Neural cell (in vitro differentiated cells): ENCODE measurements around the gene FBXW2. TPM values are rescaled to one million over a fixed set of nuclear protein-coding genes. Genes with fewer than 3 reads are reported as not detected.

Experiments
- H2AFZ ChIP-seq: fragments of 200-600, 300-800 bp; sonication (generic), shearing (Covaris generic); 2 replicates; pipeline ENCODE4 v1.6.0; 2014; ENCODE audit warnings: low read depth, mild to moderate bottlenecking, antibody characterized with exemption, low read length, moderate library complexity
- H3F3A ChIP-seq: fragments of 200-600 bp; shearing (Covaris generic); 2 replicates; pipeline ENCODE4 v1.6.1; 2016; ENCODE audit warnings: mild to moderate bottlenecking, moderate library complexity, mixed read lengths, antibody characterized with exemption, low read length; ENCODE audit not compliant: insufficient read depth, poor library complexity, severe bottlenecking
- H3K27ac ChIP-seq: fragments of 200-600, 300-800 bp; sonication (generic), shearing (Covaris generic); 2 replicates; pipeline ENCODE4 v1.5.1; 2014; ENCODE audit warnings: mild to moderate bottlenecking, low read length, moderate library complexity
- H3K27me3 ChIP-seq: fragments of 300-800, 200-600 bp; sonication (generic), shearing (Covaris generic); 2 replicates; pipeline ENCODE4 v1.6.0; 2014; ENCODE audit warnings: mild to moderate bottlenecking, low read depth, low read length, moderate library complexity; ENCODE audit not compliant: insufficient read depth
- H3K36me3 ChIP-seq: fragments of 300-800, 200-600 bp; sonication (generic), shearing (Covaris generic); 2 replicates; pipeline ENCODE4 v1.5.1; 2014; ENCODE audit warnings: mild to moderate bottlenecking, antibody characterized with exemption, low read length, moderate library complexity; ENCODE audit not compliant: insufficient read depth
- H3K4me2 ChIP-seq: fragments of 300-800, 200-600 bp; sonication (generic), shearing (Covaris generic); 2 replicates; pipeline ENCODE4 v1.6.0; 2014; ENCODE audit warnings: mild to moderate bottlenecking, low read length
- H3K4me3 ChIP-seq: fragments of 300-800, 200-600 bp; sonication (generic), shearing (Covaris generic); 2 replicates; pipeline ENCODE4 v1.5.1; 2014; ENCODE audit warnings: mild to moderate bottlenecking, low read length, moderate library complexity
- H3K79me2 ChIP-seq: fragments of 200-600 bp; shearing (Covaris generic); replicated peaks from 2 replicates; pipeline ENCODE4 v1.6.0; 2014; ENCODE audit warnings: mild to moderate bottlenecking, low read length, moderate library complexity; ENCODE audit not compliant: insufficient read depth
- H3K9ac ChIP-seq: fragments of 300-800, 200-600 bp; sonication (generic), shearing (Covaris generic); 2 replicates; pipeline ENCODE4 v1.6.1; 2016; ENCODE audit warnings: mild to moderate bottlenecking, low read length, mixed read lengths
- H3K9me2 ChIP-seq: fragments of 200-600 bp; shearing (Covaris generic); 2 replicates; pipeline ENCODE4 v1.6.1; 2016; ENCODE audit warnings: mild to moderate bottlenecking, low read length, mixed read lengths; ENCODE audit not compliant: insufficient read depth
- H3K9me3 ChIP-seq: fragments of 200-600, 300-800 bp; sonication (generic), shearing (Covaris generic); 2 replicates; pipeline ENCODE4 v1.6.1; 2016; ENCODE audit warnings: mild to moderate bottlenecking, mixed run types, low read length, moderate library complexity, mixed read lengths
- H4K20me1 ChIP-seq: fragments of 200-600 bp; shearing (Covaris generic); 2 replicates; pipeline ENCODE4 v1.6.1; 2016; ENCODE audit warnings: mild to moderate bottlenecking, mixed run types; ENCODE audit not compliant: insufficient read depth
- EZH2 ChIP-seq: fragments of 200-600, 300-800 bp; shearing (Covaris generic), sonication (generic); IDR thresholded peaks from 2 replicates; pipeline ENCODE4 v1.6.1; 2014; ENCODE audit warnings: antibody characterized with exemption, low read length, borderline replicate concordance, mild to moderate bottlenecking; ENCODE audit not compliant: insufficient read depth, poor library complexity, severe bottlenecking
- MXI1 ChIP-seq: fragments of 450-650 bp; conservative IDR thresholded peaks from 2 replicates; pipeline ENCODE4 v1.6.1; 2014; ENCODE audit warnings: antibody characterized with exemption, mild to moderate bottlenecking; ENCODE audit not compliant: poor library complexity, severe bottlenecking
- POLR2AphosphoS5 ChIP-seq: IDR thresholded peaks from 2 replicates; pipeline ENCODE4 v1.6.1; 2012
- RAD21 ChIP-seq: fragments of 450-650 bp; conservative IDR thresholded peaks from 2 replicates; pipeline ENCODE4 v1.6.1; 2014; ENCODE audit warnings: antibody characterized with exemption, mild to moderate bottlenecking, moderate library complexity
- SMC3 ChIP-seq: fragments of 450-650 bp; conservative IDR thresholded peaks from 2 replicates; pipeline ENCODE4 v1.6.1; 2014; ENCODE audit warnings: antibody characterized with exemption, mild to moderate bottlenecking, moderate library complexity; ENCODE audit not compliant: poor library complexity
- TAF1 ChIP-seq: IDR thresholded peaks from 2 replicates; pipeline ENCODE4 v1.6.1; 2012; ENCODE audit warnings: low read depth
- polyA plus RNA-seq: library from polyadenylated mRNA; depleted of rRNA; stranded (reverse); fragments of >200 nt; gene quantifications from 2 replicates; pipeline ENCODE4 v1.2.3, GENCODE V29; 2014
- TF ChIP-seq, protein P1 (sequence below): IDR thresholded peaks from 2 replicates; pipeline ENCODE4 v1.6.1; 2012; ENCODE audit warnings: borderline replicate concordance

The FBXW2 gene
- polyA plus RNA-seq, 1 donor from 2014 or later, result 49.5 TPM

DNA sequence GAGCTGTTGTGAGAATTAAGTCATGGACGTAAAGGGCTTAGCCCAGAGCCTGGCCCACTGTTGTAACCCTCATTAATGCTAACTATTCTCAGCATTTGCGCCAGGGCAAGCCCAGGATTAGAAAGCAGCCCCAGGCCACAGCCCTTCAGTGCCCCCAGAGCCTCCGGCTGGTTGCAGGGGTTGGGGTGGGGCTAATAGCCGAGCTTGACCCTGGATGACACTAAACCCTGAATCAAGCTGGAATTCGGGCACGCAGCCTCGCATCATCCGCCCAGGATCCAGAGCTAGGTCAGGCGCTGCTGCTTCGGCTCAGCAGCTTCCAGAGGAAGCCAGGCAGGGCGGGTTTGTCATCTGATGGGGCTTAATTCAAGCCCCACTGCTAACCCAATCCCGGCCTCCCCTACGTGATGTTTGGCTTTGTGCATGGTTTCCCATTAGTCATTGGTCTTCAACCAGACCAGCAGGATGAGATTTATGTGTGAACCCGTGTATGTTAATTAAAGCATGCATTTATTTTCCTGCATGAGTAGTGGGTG is 77.8 kb downstream of the FBXW2 start:
- Histone ChIP-seq H3K9me3 (no peaks in the 10 kb centered on the region), H2AFZ (peak overlapping the region; percentile 96), H3K4me2 (peak overlapping the region; percentile 81), H3K4me3 (peak overlapping the region; percentile 92), H3K79me2 (peaks cover 34% of the 10 kb centered on the region), H3K27ac (peak overlapping the region; percentile 91), H3K9me2 (no peaks in the 10 kb centered on the region), H3K36me3 (no peaks in the 10 kb centered on the region), H3F3A (no peaks in the 10 kb centered on the region), H3K9ac (peak overlapping the region; percentile 95), H4K20me1 (peaks cover 16% of the 10 kb centered on the region), H3K27me3 (no peaks in the 10 kb centered on the region)
- TF ChIP-seq, protein P1, sequence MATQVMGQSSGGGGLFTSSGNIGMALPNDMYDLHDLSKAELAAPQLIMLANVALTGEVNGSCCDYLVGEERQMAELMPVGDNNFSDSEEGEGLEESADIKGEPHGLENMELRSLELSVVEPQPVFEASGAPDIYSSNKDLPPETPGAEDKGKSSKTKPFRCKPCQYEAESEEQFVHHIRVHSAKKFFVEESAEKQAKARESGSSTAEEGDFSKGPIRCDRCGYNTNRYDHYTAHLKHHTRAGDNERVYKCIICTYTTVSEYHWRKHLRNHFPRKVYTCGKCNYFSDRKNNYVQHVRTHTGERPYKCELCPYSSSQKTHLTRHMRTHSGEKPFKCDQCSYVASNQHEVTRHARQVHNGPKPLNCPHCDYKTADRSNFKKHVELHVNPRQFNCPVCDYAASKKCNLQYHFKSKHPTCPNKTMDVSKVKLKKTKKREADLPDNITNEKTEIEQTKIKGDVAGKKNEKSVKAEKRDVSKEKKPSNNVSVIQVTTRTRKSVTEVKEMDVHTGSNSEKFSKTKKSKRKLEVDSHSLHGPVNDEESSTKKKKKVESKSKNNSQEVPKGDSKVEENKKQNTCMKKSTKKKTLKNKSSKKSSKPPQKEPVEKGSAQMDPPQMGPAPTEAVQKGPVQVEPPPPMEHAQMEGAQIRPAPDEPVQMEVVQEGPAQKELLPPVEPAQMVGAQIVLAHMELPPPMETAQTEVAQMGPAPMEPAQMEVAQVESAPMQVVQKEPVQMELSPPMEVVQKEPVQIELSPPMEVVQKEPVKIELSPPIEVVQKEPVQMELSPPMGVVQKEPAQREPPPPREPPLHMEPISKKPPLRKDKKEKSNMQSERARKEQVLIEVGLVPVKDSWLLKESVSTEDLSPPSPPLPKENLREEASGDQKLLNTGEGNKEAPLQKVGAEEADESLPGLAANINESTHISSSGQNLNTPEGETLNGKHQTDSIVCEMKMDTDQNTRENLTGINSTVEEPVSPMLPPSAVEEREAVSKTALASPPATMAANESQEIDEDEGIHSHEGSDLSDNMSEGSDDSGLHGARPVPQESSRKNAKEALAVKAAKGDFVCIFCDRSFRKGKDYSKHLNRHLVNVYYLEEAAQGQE, result no peak
- TF ChIP-seq MXI1 (no peak), EZH2 (no peak), RAD21 (no peak), SMC3 (no peak), POLR2AphosphoS5 (peak; percentile 11)

DNA sequence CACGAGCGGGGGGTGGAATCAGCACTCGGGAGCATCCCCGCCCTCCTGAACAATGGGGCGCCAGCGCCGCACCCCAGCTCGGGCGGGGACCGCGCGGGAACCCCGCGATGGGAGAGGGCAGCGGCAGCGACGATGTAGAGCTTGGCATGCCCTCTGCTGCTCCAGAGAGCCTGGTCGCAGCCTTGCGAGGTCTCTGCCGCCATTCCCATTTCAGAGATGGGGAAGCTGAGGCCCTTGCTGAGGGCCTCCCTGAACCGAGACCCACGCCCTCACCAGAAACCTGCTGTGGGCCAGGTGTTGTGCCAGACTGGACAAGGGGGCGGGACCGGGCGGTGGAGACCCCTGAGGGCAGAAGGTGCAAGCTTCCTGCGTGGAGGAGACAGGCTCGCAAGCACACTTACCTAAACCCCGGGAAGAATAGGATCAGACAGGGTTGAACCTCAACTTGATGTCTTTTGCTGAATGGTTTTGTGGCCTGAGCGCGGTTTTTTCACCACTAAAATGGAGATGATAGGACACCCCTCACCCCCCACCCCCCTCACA is 78.3 kb downstream of the FBXW2 start:
- Histone ChIP-seq H3K9ac (peak overlapping the region; percentile 95), H3K4me3 (peak overlapping the region; percentile 92), H3K79me2 (peaks cover 40% of the 10 kb centered on the region), H3F3A (no peaks in the 10 kb centered on the region), H4K20me1 (peaks cover 17% of the 10 kb centered on the region), H3K4me2 (peak overlapping the region; percentile 81), H2AFZ (peak overlapping the region; percentile 96), H3K9me2 (no peaks in the 10 kb centered on the region), H3K27ac (peak overlapping the region; percentile 91), H3K36me3 (no peaks in the 10 kb centered on the region), H3K9me3 (no peaks in the 10 kb centered on the region), H3K27me3 (no peaks in the 10 kb centered on the region)
- peak; percentile 13 for TF ChIP-seq TAF1
- TF ChIP-seq, protein P1, result peak; percentile 25
- TF ChIP-seq EZH2, result no peak
